ENCODE data around the gene UBL7. TPM values are rescaled to one million over a fixed set of nuclear protein-coding genes. Genes with fewer than 3 reads are reported as not detected.

The UBL7 gene
- total RNA-seq, 1 donor from 2014 or later, result 50.1 TPM

DNA sequence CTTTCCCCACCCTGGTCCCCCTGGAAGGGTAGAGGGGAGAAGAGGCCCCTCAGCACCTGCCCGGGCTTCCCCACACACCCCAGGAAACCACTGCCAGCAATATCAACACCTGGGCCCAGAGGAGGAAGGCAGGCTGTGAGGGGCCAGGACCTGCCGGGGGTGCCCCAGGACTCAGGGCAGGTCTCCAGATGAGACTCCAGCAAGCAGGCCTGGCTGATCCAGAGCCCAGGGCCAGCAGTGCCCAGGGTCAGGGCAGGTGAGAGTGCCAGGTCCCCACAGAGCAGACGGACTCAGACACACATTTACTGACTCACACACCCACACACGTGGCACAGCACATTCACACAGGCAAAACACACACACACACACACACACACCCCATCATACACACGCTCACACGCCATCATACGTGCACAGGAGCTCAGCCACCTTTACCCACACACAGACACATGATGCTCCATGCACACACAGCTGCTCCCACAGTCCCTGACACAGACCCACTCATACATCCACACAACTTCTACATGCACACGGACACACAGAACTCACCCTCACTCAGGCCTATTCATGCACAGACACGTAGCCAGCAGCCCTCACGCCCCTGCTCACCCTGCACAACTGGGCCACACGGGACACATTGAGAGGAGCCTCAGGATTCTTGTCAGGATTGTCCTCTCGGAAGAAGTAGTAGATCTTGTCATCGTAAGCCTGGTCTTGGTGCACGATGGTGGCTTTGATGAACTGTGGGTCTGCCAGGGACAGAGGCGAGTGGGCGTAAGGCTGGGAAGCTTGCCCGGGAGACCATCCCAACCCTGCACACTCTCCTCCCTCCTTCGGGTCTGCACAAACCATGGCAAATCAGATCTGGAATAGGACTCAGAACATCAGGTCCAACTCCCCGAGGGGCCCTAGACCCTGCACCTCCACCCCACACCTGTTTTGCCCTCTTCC is 44.7 kb downstream of the UBL7 start:
- Mint-ChIP-seq H3K9me3 (no peaks in the 10 kb centered on the region), H3K36me3 (ENCODE audit: low read depth) (peaks cover 4% of the 10 kb centered on the region), H3K27ac (ENCODE audit: unreplicated experiment) (peak overlapping the region; percentile 16), H3K27me3 (ENCODE audit: low read depth) (no peaks in the 10 kb centered on the region), H3K4me1 (peaks cover 23% of the 10 kb centered on the region), H3K4me3 (no peak overlapping the region)
- TF ChIP-seq, protein P1, sequence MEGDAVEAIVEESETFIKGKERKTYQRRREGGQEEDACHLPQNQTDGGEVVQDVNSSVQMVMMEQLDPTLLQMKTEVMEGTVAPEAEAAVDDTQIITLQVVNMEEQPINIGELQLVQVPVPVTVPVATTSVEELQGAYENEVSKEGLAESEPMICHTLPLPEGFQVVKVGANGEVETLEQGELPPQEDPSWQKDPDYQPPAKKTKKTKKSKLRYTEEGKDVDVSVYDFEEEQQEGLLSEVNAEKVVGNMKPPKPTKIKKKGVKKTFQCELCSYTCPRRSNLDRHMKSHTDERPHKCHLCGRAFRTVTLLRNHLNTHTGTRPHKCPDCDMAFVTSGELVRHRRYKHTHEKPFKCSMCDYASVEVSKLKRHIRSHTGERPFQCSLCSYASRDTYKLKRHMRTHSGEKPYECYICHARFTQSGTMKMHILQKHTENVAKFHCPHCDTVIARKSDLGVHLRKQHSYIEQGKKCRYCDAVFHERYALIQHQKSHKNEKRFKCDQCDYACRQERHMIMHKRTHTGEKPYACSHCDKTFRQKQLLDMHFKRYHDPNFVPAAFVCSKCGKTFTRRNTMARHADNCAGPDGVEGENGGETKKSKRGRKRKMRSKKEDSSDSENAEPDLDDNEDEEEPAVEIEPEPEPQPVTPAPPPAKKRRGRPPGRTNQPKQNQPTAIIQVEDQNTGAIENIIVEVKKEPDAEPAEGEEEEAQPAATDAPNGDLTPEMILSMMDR (conservative IDR thresholded peaks at IDR 0.05), result no peak
- no peak for DNase-seq (ENCODE audit: low read depth, low spot score)

DNA sequence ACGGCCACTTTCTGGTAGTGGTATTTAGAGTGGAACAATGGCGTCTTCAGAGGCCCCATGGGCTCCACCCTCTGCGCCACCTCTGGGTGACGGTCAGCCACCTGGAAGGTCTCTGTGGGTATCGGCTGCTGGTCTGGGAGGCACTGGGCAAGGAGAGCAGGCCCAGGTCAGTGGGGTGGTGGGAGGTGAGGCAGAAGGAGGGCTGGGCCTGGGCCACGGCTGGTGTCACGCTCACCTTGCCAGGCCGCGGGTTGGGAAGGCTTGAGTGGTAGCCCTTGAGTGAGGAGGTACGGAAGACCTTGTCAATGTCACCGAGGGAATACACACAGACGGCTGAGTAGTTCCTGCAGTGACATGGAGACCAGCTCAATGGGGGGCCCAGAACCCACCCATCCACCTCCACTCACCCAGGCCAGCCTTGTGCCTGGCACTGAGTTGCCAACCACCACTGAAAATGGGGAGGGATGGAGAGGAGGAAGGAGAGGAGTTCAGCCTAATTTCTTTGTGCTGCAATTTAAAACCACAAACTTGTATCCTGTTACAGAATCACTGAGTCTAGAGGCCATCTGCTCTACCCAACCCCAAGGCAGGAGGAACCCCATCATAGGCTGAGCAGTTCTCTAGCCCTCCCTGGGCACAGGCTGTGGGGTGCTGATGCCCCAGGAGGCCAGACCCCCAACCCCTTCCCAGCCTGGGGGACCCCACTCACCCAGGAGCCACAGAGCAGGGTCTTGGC is 46.2 kb downstream of the UBL7 start:
- TF ChIP-seq, protein P1 (conservative IDR thresholded peaks at IDR 0.05), result no peak
- no peak overlapping the region for H3K27ac Mint-ChIP-seq (ENCODE audit: unreplicated experiment)
- peaks cover 8% of the 10 kb centered on the region for H3K4me1 Mint-ChIP-seq
- H3K36me3 Mint-ChIP-seq (ENCODE audit: low read depth), result peaks cover 4% of the 10 kb centered on the region
- H3K4me3 Mint-ChIP-seq, result no peak overlapping the region
- H3K9me3 Mint-ChIP-seq, result no peaks in the 10 kb centered on the region
- no peak for DNase-seq (ENCODE audit: low read depth, low spot score)
- H3K27me3 Mint-ChIP-seq (ENCODE audit: low read depth), result no peaks in the 10 kb centered on the region

DNA sequence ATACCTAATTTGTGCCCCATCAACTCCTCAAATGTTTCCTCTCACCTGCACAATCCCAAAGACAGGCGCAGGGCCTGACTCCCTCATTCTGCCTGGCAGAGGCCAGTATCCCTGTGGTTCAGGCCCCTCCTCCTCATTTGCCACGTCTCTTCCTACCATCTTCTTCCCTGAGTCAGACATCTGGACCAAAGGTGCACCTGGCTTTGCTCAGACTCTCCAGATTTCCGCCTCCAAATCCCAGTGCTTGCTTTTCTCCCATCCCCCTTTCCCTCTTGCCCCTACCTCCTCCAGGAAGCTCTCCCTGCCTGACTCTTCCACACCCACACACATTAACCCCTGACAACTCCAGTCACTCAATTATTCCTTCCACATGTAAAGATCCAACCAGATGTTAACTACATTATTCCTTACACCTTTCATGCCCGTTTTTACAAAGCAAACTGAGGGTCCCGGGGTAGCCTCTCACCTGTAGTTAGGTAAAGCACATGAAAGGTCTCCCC is 46.8 kb downstream of the UBL7 start:
- peaks cover 4% of the 10 kb centered on the region for H3K36me3 Mint-ChIP-seq (ENCODE audit: low read depth)
- no peaks in the 10 kb centered on the region for H3K27me3 Mint-ChIP-seq (ENCODE audit: low read depth)
- TF ChIP-seq, protein P1 (conservative IDR thresholded peaks at IDR 0.05), result no peak
- H3K4me3 Mint-ChIP-seq, result no peak overlapping the region
- peak overlapping the region; percentile 78 for H3K27ac Mint-ChIP-seq (ENCODE audit: unreplicated experiment)
- no peaks in the 10 kb centered on the region for H3K9me3 Mint-ChIP-seq
- H3K4me1 Mint-ChIP-seq, result peaks cover 8% of the 10 kb centered on the region
- DNase-seq (ENCODE audit: low read depth, low spot score), result no peak

DNA sequence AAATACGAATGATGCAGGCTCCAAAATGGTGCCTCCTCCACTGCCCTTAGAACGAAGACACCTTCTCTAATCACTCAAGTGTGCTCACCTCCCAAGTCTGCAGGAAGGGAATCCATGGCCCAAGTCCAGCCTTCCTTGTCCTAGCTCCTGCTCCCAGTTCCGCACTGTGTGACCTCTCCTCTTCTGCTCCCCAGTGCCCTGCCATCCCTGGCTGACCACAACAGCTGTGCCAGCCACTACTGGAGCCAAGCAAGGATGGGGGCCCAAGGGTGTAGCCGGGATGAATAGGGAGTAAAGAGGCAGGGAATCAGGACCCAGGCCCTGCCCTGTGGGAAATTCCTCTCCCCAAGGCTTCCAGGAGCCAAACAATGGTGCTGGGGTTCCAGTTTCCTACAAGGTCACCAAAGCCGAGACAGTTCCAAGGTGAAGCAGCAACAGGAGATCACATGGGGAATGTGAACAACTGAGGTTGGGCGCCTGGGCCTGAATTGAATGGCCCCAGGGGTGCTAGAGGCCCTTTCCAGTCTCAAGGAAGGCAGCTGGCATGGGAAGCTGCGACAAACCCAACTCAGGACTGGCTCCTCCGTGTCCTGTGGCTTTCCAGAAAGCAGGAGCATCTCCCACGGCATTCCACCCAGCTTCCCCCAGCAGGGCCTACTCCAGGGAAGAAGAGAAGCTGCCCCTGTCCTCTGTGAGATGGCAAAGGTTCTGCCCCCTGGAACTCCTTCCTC is 47.4 kb downstream of the UBL7 start:
- no peaks in the 10 kb centered on the region for H3K9me3 Mint-ChIP-seq
- TF ChIP-seq, protein P1 (conservative IDR thresholded peaks at IDR 0.05), result no peak
- peak overlapping the region; percentile 86 for H3K27ac Mint-ChIP-seq (ENCODE audit: unreplicated experiment)
- no peak overlapping the region for H3K4me3 Mint-ChIP-seq
- no peak for DNase-seq (ENCODE audit: low read depth, low spot score)
- H3K4me1 Mint-ChIP-seq, result peaks cover 12% of the 10 kb centered on the region
- peaks cover 4% of the 10 kb centered on the region for H3K36me3 Mint-ChIP-seq (ENCODE audit: low read depth)
- no peaks in the 10 kb centered on the region for H3K27me3 Mint-ChIP-seq (ENCODE audit: low read depth)

DNA sequence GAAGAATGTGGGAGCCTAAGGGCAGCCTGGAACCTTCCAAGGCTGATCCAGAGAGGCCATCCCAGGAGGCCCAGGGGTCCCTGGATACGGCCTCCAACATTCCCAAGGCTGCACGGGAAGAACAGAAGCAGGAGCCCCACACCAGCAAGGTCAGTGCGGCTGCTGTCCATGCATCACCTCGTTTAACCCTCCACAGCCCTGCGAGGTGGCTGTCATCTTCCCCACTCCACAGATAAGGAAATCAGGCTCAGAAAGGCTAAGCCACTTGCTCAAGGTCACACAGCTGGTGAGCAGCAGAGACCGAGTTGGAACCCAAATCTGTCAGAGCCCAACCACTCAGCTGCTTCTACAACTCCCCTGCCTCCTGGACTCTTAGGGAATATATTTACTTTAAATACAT is 48.8 kb downstream of the UBL7 start:
- H3K9me3 Mint-ChIP-seq, result no peaks in the 10 kb centered on the region
- no peak for DNase-seq (ENCODE audit: low read depth, low spot score)
- peaks cover 15% of the 10 kb centered on the region for H3K4me1 Mint-ChIP-seq
- no peaks in the 10 kb centered on the region for H3K27me3 Mint-ChIP-seq (ENCODE audit: low read depth)
- H3K4me3 Mint-ChIP-seq, result no peak overlapping the region
- H3K27ac Mint-ChIP-seq (ENCODE audit: unreplicated experiment), result no peak overlapping the region
- peaks cover 4% of the 10 kb centered on the region for H3K36me3 Mint-ChIP-seq (ENCODE audit: low read depth)
- TF ChIP-seq, protein P1 (conservative IDR thresholded peaks at IDR 0.05), result no peak
